Neural cell (in vitro differentiated cells): Measurements from ENCODE around the gene KRT15. TPM values are rescaled to one million over a fixed set of nuclear protein-coding genes. Genes with fewer than 3 reads are reported as not detected.

Source experiments
- H2AFZ ChIP-seq: fragments of 200-600, 300-800 bp; sonication (generic), shearing (Covaris generic); 2 replicates; pipeline ENCODE4 v1.6.0; 2014; ENCODE audit warnings: low read depth, mild to moderate bottlenecking, antibody characterized with exemption, low read length, moderate library complexity
- H3F3A ChIP-seq: fragments of 200-600 bp; shearing (Covaris generic); 2 replicates; pipeline ENCODE4 v1.6.1; 2016; ENCODE audit warnings: mild to moderate bottlenecking, moderate library complexity, mixed read lengths, antibody characterized with exemption, low read length; ENCODE audit not compliant: insufficient read depth, poor library complexity, severe bottlenecking
- H3K27ac ChIP-seq: fragments of 200-600, 300-800 bp; sonication (generic), shearing (Covaris generic); 2 replicates; pipeline ENCODE4 v1.5.1; 2014; ENCODE audit warnings: mild to moderate bottlenecking, low read length, moderate library complexity
- H3K27me3 ChIP-seq: fragments of 300-800, 200-600 bp; sonication (generic), shearing (Covaris generic); 2 replicates; pipeline ENCODE4 v1.6.0; 2014; ENCODE audit warnings: mild to moderate bottlenecking, low read depth, low read length, moderate library complexity; ENCODE audit not compliant: insufficient read depth
- H3K36me3 ChIP-seq: fragments of 300-800, 200-600 bp; sonication (generic), shearing (Covaris generic); 2 replicates; pipeline ENCODE4 v1.5.1; 2014; ENCODE audit warnings: mild to moderate bottlenecking, antibody characterized with exemption, low read length, moderate library complexity; ENCODE audit not compliant: insufficient read depth
- H3K4me2 ChIP-seq: fragments of 300-800, 200-600 bp; sonication (generic), shearing (Covaris generic); 2 replicates; pipeline ENCODE4 v1.6.0; 2014; ENCODE audit warnings: mild to moderate bottlenecking, low read length
- H3K4me3 ChIP-seq: fragments of 300-800, 200-600 bp; sonication (generic), shearing (Covaris generic); 2 replicates; pipeline ENCODE4 v1.5.1; 2014; ENCODE audit warnings: mild to moderate bottlenecking, low read length, moderate library complexity
- H3K79me2 ChIP-seq: fragments of 200-600 bp; shearing (Covaris generic); replicated peaks from 2 replicates; pipeline ENCODE4 v1.6.0; 2014; ENCODE audit warnings: mild to moderate bottlenecking, low read length, moderate library complexity; ENCODE audit not compliant: insufficient read depth
- H3K9ac ChIP-seq: fragments of 300-800, 200-600 bp; sonication (generic), shearing (Covaris generic); 2 replicates; pipeline ENCODE4 v1.6.1; 2016; ENCODE audit warnings: mild to moderate bottlenecking, low read length, mixed read lengths
- H3K9me2 ChIP-seq: fragments of 200-600 bp; shearing (Covaris generic); 2 replicates; pipeline ENCODE4 v1.6.1; 2016; ENCODE audit warnings: mild to moderate bottlenecking, low read length, mixed read lengths; ENCODE audit not compliant: insufficient read depth
- H3K9me3 ChIP-seq: fragments of 200-600, 300-800 bp; sonication (generic), shearing (Covaris generic); 2 replicates; pipeline ENCODE4 v1.6.1; 2016; ENCODE audit warnings: mild to moderate bottlenecking, mixed run types, low read length, moderate library complexity, mixed read lengths
- H4K20me1 ChIP-seq: fragments of 200-600 bp; shearing (Covaris generic); 2 replicates; pipeline ENCODE4 v1.6.1; 2016; ENCODE audit warnings: mild to moderate bottlenecking, mixed run types; ENCODE audit not compliant: insufficient read depth
- CTCF ChIP-seq: fragments of 450-650 bp; IDR thresholded peaks from 2 replicates; pipeline ENCODE4 v1.5.1; 2014; ENCODE audit warnings: antibody characterized with exemption, mild to moderate bottlenecking, moderate library complexity; ENCODE audit not compliant: poor library complexity, severe bottlenecking
- EP300 ChIP-seq: fragments of 450-650 bp; conservative IDR thresholded peaks from 2 replicates; pipeline ENCODE4 v1.6.1; 2014; ENCODE audit warnings: antibody characterized with exemption, mild to moderate bottlenecking, moderate library complexity; ENCODE audit not compliant: poor library complexity, severe bottlenecking
- EZH2 ChIP-seq: fragments of 200-600, 300-800 bp; shearing (Covaris generic), sonication (generic); IDR thresholded peaks from 2 replicates; pipeline ENCODE4 v1.6.1; 2014; ENCODE audit warnings: antibody characterized with exemption, low read length, borderline replicate concordance, mild to moderate bottlenecking; ENCODE audit not compliant: insufficient read depth, poor library complexity, severe bottlenecking
- MXI1 ChIP-seq: fragments of 450-650 bp; conservative IDR thresholded peaks from 2 replicates; pipeline ENCODE4 v1.6.1; 2014; ENCODE audit warnings: antibody characterized with exemption, mild to moderate bottlenecking; ENCODE audit not compliant: poor library complexity, severe bottlenecking
- POLR2AphosphoS5 ChIP-seq: IDR thresholded peaks from 2 replicates; pipeline ENCODE4 v1.6.1; 2012
- RAD21 ChIP-seq: fragments of 450-650 bp; conservative IDR thresholded peaks from 2 replicates; pipeline ENCODE4 v1.6.1; 2014; ENCODE audit warnings: antibody characterized with exemption, mild to moderate bottlenecking, moderate library complexity
- REST ChIP-seq: IDR thresholded peaks from 2 replicates; pipeline ENCODE4 v1.6.1; 2012; ENCODE audit warnings: borderline replicate concordance
- SMC3 ChIP-seq: fragments of 450-650 bp; conservative IDR thresholded peaks from 2 replicates; pipeline ENCODE4 v1.6.1; 2014; ENCODE audit warnings: antibody characterized with exemption, mild to moderate bottlenecking, moderate library complexity; ENCODE audit not compliant: poor library complexity
- TAF1 ChIP-seq: IDR thresholded peaks from 2 replicates; pipeline ENCODE4 v1.6.1; 2012; ENCODE audit warnings: low read depth
- polyA plus RNA-seq: library from polyadenylated mRNA; depleted of rRNA; stranded (reverse); fragments of >200 nt; gene quantifications from 2 replicates; pipeline ENCODE4 v1.2.3, GENCODE V29; 2014

Gene KRT15
- polyA plus RNA-seq, 1 donor from 2014 or later: 0.09 TPM

GRCh38 chr17:41498276-41498675, 20.4 kb downstream of the KRT15 start:
- Histone ChIP-seq H3K4me2 (no peak overlapping the region), H3K27me3 (no peaks in the 10 kb centered on the region), H3K27ac (no peak overlapping the region), H3K9ac (no peak overlapping the region), H2AFZ (no peak overlapping the region), H3K36me3 (no peaks in the 10 kb centered on the region), H3K9me2 (no peaks in the 10 kb centered on the region), H3K4me3 (no peak overlapping the region), H4K20me1 (no peaks in the 10 kb centered on the region), H3K79me2 (no peaks in the 10 kb centered on the region), H3K9me3 (no peaks in the 10 kb centered on the region), H3F3A (no peaks in the 10 kb centered on the region)
- TF ChIP-seq RAD21 (no peak), REST (no peak), POLR2AphosphoS5 (no peak), SMC3 (no peak), TAF1 (no peak), EP300 (no peak), EZH2 (no peak), MXI1 (no peak), CTCF (no peak)

GRCh38 chr17:41496803-41497484, 21.7 kb downstream of the KRT15 start:
- H3F3A ChIP-seq: no peaks in the 10 kb centered on the region
- no peak overlapping the region for H3K4me3 ChIP-seq
- H3K9me3 ChIP-seq: no peaks in the 10 kb centered on the region
- H3K36me3 ChIP-seq: no peaks in the 10 kb centered on the region
- no peak overlapping the region for H3K9ac ChIP-seq
- no peak for TF ChIP-seq EZH2
- no peak for TF ChIP-seq SMC3
- no peak for TF ChIP-seq EP300
- no peak for TF ChIP-seq POLR2AphosphoS5
- no peak for TF ChIP-seq MXI1
- no peak for TF ChIP-seq CTCF
- TF ChIP-seq TAF1: no peak
- TF ChIP-seq RAD21: no peak
- no peak for TF ChIP-seq REST
- no peaks in the 10 kb centered on the region for H3K27me3 ChIP-seq
- no peaks in the 10 kb centered on the region for H3K9me2 ChIP-seq
- no peaks in the 10 kb centered on the region for H4K20me1 ChIP-seq
- no peaks in the 10 kb centered on the region for H3K79me2 ChIP-seq
- H2AFZ ChIP-seq: no peak overlapping the region
- no peak overlapping the region for H3K4me2 ChIP-seq
- H3K27ac ChIP-seq: no peak overlapping the region
